Measurements from ENCODE around the gene IL19. TPM values are rescaled to one million over a fixed set of nuclear protein-coding genes. Genes with fewer than 3 reads are reported as not detected.

Gene IL19
- total and polyA plus RNA-seq, 2 donors (not counting 3 experiments of a cell fraction or from before 2014, with no cell fraction given): not detected

- H3K9ac ChIP-seq (replicated peaks; ENCODE audit: extremely low read depth, insufficient read depth, low read length): no peak overlapping the region
- no peaks in the 10 kb centered on the region for H3K4me1 ChIP-seq (ENCODE audit: control insufficient read depth, extremely low read depth, insufficient read depth, low read length)
- H3K79me2 ChIP-seq (ENCODE audit: control insufficient read depth, insufficient read depth, low read length): no peaks in the 10 kb centered on the region
- no peak overlapping the region for H3K4me2 ChIP-seq (ENCODE audit: insufficient read depth, low read length)
- no peak for TF ChIP-seq JUN (IDR thresholded peaks at IDR 0.05; ENCODE audit: borderline replicate concordance, insufficient read depth, insufficient read length, low read depth)
- no peak for TF ChIP-seq EZH2 (IDR thresholded peaks at IDR 0.05; ENCODE audit: borderline replicate concordance, low read depth, low read length, severe bottlenecking)
- no peak for TF ChIP-seq POLR2A (IDR thresholded peaks at IDR 0.05; ENCODE audit: low read depth, low read length)
- no peak for TF ChIP-seq POLR2AphosphoS5 (IDR thresholded peaks at IDR 0.05; ENCODE audit: insufficient read depth, low read depth, low read length)
- H3K9me3 ChIP-seq (replicated peaks; ENCODE audit: control insufficient read depth, insufficient read depth, low read length): no peaks in the 10 kb centered on the region
- ChIA-PET CTCF (interaction anchor here (1.0 kb wide), 1 partner anchor 9 kb away, joined by 3 read pairs; no protein-coding TSS in a partner anchor), POLR2A (no interaction called here)
- dilution Hi-C loops (cut with MboI; ENCODE audit: extremely low pct_ligation_motif_present, low sequenced_read_pairs): no loop called here
- H3K27ac ChIP-seq (ENCODE audit: insufficient read depth, low read depth, low read length): no peak overlapping the region
- no peaks in the 10 kb centered on the region for H3K9me1 ChIP-seq (replicated peaks; ENCODE audit: control insufficient read depth, extremely low read depth, insufficient read depth, low read length)
- peak; percentile 52 for DNase-seq (ENCODE audit: low read depth, low spot score)
- no peaks in the 10 kb centered on the region for H4K20me1 ChIP-seq (replicated peaks; ENCODE audit: control insufficient read depth, extremely low read depth, insufficient read depth, low read length)
- no peak for FAIRE-seq
- H2AFZ ChIP-seq (ENCODE audit: low read depth, low read length): no peak overlapping the region
- intact Hi-C loops (cut with micrococcal nuclease): no loop called here
- no peak overlapping the region for H3K4me3 ChIP-seq (replicated peaks in 1 of 3; ENCODE audit: insufficient read depth in 1 of 3, low read depth in 1 of 3, low read length in 3 of 3)
- peaks cover 0 to 2% of the 10 kb centered on the region in 2 experiments for H3K27me3 ChIP-seq (ENCODE audit: control insufficient read depth in 2 of 2, insufficient read depth in 2 of 2, low read length in 2 of 2)
- BruUV-seq (replicated peaks): no TSS peak
- no peaks in the 10 kb centered on the region for H3K36me3 ChIP-seq (ENCODE audit: control insufficient read depth in 2 of 2, extremely low read depth in 1 of 2, insufficient read depth in 2 of 2, low read length in 2 of 2)
Observed at GRCh38 chr1:206814716-206815341, 44.3 kb downstream of the IL19 start.

GRCh38 chr1:206816390-206817287 is 46.1 kb downstream of the IL19 start:
- Histone ChIP-seq H3K4me1 (ENCODE audit: control insufficient read depth, extremely low read depth, insufficient read depth, low read length) (no peaks in the 10 kb centered on the region), H3K4me3 (replicated peaks in 1 of 3; ENCODE audit: insufficient read depth in 1 of 3, low read depth in 1 of 3, low read length in 3 of 3) (no peak overlapping the region), H4K20me1 (replicated peaks; ENCODE audit: control insufficient read depth, extremely low read depth, insufficient read depth, low read length) (no peaks in the 10 kb centered on the region), H3K9me3 (replicated peaks; ENCODE audit: control insufficient read depth, insufficient read depth, low read length) (no peaks in the 10 kb centered on the region), H3K4me2 (ENCODE audit: insufficient read depth, low read length) (no peak overlapping the region), H3K79me2 (ENCODE audit: control insufficient read depth, insufficient read depth, low read length) (no peaks in the 10 kb centered on the region), H3K9me1 (replicated peaks; ENCODE audit: control insufficient read depth, extremely low read depth, insufficient read depth, low read length) (no peaks in the 10 kb centered on the region), H3K36me3 (ENCODE audit: control insufficient read depth in 2 of 2, extremely low read depth in 1 of 2, insufficient read depth in 2 of 2, low read length in 2 of 2) (no peaks in the 10 kb centered on the region), H3K27ac (ENCODE audit: insufficient read depth, low read depth, low read length) (no peak overlapping the region), H3K27me3 (ENCODE audit: control insufficient read depth in 2 of 2, insufficient read depth in 2 of 2, low read length in 2 of 2) (peaks cover 0 to 3% of the 10 kb centered on the region in 2 experiments), H2AFZ (ENCODE audit: low read depth, low read length) (no peak overlapping the region), H3K9ac (replicated peaks; ENCODE audit: extremely low read depth, insufficient read depth, low read length) (no peak overlapping the region)
- FAIRE-seq: peak; percentile 47
- TF ChIP-seq POLR2AphosphoS5 (IDR thresholded peaks at IDR 0.05; ENCODE audit: insufficient read depth, low read depth, low read length) (no peak), FOS (IDR thresholded peaks at IDR 0.05; ENCODE audit: borderline replicate concordance, insufficient read depth, low read length) (no peak), GATA2 (IDR thresholded peaks at IDR 0.05; ENCODE audit: insufficient read depth, insufficient read length, low read depth, low read length) (no peak), MYC (IDR thresholded peaks at IDR 0.05; ENCODE audit: low read depth, low read length) (no peak), MAX (IDR thresholded peaks at IDR 0.05; ENCODE audit: insufficient read depth, insufficient read length) (no peak), POLR2A (IDR thresholded peaks at IDR 0.05; ENCODE audit: low read depth, low read length) (no peak), EZH2 (IDR thresholded peaks at IDR 0.05; ENCODE audit: borderline replicate concordance, low read depth, low read length, severe bottlenecking) (no peak), JUN (IDR thresholded peaks at IDR 0.05; ENCODE audit: borderline replicate concordance, insufficient read depth, insufficient read length, low read depth) (no peak), CTCF (IDR thresholded peaks at IDR 0.05; ENCODE audit: extremely low read depth in 1 of 2, insufficient read depth in 1 of 2, low read depth in 1 of 2, low read length in 2 of 2) (no peak)
- ChIA-PET POLR2A (no interaction called here), CTCF (interaction anchor here (1.1 kb wide), 1 partner anchor 82 kb away, joined by 3 read pairs; no protein-coding TSS in a partner anchor)
- intact Hi-C loops (cut with micrococcal nuclease) (no loop called here), dilution Hi-C loops (cut with MboI; ENCODE audit: extremely low pct_ligation_motif_present, low sequenced_read_pairs) (no loop called here)
- no TSS peak for BruUV-seq (replicated peaks)
- DNase-seq (ENCODE audit: low read depth, low spot score): no peak

Data from endothelial cell of umbilical vein (primary cell).